NCI-H1092 (cell line): ENCODE measurements around the gene NELL1.
"Not testable (repeated sequence)": the region's sequence is repeated elsewhere in the genome, so short reads cannot be mapped to it uniquely, and the experiment has no call there.

Source experiments
- DNase-seq: peaks from one replicate; lab custom pipeline; 2025; lab: John Stamatoyannopoulos, UW

Gene NELL1

DNA sequence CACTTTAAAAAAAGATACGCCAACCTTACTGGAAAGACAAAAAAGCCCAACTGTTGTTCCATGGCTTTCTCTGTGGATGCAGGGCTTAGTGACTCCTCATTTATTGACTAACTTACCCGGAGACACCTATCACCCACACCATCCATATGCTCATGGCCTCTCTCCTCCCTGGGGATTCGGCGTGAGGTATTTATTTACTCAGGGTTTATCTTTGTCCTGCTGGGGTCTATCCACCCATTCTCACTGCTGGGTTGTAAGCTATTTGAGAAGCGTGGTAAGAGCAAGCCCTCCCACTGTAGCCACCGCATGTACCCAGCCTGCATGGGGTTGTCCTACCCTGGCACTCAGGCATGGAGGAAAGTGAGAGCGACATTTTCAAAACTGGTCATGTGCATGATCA lies 93.6 kb downstream of the NELL1 start:
- DNase-seq: peak; percentile 16

DNA sequence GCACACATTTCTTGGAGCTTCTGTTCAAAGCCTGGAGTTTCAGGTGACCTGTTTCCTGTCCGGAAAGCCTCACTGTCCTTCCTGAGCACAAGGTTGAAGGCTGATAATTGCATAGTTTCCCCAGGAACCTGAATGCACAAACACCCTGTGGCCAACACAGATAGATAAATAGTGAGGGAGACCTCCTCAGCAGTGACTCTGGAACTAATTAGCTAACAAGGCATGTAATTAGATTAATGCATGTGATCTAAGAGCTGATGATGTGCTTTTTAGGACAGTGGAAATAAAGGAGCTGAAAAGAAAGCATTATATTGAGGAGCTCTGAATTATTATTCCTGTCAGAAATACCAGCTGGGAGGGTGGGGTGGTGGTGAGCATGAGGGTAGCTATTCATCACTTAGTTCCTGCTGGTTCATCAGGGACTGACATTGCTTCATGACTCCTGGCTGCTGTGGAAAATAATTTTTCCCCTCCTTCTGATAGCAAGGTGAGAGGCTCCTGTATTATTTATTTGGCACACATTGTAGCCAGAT lies 101.1 kb downstream of the NELL1 start:
- no peak for DNase-seq

GRCh38 chr11:20771026-20771425 lies 101.6 kb downstream of the NELL1 start:
- no peak for DNase-seq

- no peak for DNase-seq
Observed at GRCh38 chr11:20771681-20772080, 102.3 kb downstream of the NELL1 start.

DNA sequence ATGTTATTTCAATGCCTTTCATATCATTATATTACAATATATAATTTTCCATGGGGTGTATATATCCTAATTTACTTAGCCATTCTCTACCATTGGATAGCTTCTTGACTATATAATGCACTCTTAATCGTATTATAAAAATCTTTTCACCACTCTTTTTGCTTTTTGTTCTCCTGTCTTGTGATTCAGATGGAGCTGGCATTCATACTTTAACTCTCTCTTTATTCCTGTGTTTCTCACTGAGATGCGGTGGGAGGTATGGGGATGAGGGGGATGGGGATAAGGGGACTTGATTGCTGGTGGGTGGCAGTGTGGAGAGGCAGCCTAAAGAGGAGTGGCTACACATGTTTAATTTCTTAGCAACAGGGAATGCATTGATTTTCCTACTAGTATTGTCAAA lies 105.9 kb downstream of the NELL1 start:
- DNase-seq: no peak

GRCh38 chr11:20782775-20783174 lies 113.4 kb downstream of the NELL1 start:
- no peak for DNase-seq

GRCh38 chr11:20783220-20783619 lies 113.8 kb downstream of the NELL1 start:
- DNase-seq: no peak

DNA sequence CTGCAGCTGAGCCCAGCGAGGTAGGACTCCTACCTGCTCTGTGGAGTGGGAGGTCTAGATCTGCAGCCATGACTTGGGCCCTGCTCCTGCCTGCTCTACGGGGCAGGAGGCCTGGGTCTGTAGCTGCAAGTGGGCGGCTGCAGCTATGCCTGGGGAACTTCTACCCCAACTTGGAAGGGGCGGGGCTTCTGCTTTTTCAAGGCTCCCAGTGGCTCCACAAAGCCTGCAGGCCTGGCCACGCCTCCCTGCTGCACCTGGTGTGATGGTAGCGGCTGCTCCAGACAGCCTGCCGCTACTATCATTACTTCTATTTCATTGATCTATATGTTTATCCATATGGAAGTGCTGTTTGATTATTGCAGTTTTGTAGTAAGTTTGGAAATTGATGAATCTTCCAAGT lies 121.2 kb downstream of the NELL1 start:
- DNase-seq: no peak

DNA sequence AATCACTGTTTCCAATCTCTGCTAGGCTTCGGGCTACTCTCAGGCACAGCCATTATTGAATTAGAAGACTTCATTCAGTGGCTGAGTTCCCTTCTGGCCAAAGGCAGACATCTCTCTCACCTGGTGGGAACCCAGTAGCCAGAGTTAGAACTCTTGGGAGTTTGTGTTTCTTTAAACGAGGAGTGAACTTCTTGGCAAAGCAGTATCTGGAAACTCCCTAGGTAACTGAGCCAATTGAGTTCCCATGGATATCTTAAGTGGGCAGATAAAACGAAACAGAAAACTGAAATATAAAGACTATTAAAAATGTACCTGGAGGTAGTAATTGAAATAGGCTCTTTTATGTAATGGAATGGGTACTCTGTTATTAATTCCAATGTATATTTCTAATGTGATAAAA lies 125.6 kb downstream of the NELL1 start:
- no peak for DNase-seq

DNA sequence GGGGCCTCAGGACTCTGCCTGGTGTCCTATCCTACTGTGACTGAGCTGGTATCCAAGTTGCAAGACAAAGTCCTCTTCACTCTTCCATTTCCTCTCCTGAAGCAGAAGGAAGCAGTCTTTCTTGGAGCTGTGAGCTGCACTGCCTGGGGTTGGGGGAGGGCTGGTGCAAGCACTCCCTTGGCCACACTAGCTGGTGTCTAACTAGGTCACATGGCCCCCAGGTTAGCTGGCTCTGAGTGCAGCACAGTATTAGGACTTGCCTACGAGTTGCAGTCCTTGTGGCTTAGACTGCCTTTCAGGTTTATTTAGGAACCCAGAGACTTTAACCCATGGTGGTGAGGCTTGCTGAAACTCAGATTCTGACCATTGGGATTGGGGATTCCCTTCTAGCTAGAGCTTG lies 138.9 kb downstream of the NELL1 start:
- DNase-seq: no peak

DNA sequence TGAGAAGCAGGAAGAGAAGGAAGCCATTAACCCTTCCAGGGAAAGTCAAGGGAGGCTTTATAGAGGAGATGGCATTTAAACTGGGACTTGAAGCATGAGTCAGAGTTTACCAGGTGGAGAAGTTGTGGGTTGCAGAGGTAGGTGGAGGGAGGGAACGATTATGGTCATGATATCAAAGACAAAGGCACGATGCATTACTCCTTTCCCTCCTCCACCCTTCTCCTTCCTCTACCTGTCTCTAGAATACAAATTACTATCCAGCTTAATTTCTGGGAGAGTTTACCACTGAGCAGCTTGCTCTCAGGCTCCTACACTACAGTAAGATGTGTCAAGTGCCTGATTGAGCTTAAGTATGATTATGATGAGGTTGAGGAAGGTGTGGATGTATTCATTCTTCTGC lies 151.7 kb downstream of the NELL1 start:
- no peak for DNase-seq

GRCh38 chr11:20821470-20821869 lies 152.1 kb downstream of the NELL1 start:
- no peak for DNase-seq

DNA sequence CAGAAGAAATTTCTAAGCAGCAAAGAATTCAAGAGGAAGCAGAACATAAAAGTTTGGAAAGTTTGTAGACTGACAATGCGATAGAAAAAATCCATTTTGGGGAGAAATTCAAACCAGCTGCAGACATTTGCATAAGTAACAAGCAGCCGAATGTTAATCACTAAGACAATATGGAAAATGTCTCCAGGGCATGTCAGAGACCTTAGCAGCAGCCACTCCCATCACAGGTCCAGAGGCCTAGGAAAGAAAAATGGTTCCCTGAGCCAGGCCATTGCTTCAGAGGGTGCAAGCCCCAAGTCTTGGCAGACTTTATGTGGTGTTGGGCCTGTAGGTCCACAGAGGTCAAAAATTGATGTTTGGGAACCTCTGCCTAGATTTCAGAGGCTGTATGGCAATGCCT lies 155.4 kb downstream of the NELL1 start:
- DNase-seq: no peak

DNA sequence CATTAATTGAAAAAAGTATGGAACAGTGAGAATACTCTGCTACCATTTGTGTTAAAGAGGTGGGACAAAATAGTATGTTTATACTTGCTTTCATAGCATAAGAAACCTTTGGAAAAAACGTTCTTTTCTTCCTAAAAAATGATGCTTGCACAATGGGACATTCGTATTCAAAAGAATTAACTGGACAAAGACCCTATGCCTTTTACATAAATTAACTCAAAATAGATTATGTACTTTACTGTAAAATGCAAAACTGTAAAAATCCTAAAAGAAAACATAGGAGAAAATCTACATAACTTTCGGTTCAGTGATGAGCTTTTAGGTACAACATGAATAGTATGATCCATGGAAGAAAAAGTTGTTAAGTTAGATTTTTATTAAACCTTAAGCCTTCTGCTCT lies 166.2 kb downstream of the NELL1 start:
- DNase-seq: no peak

DNA sequence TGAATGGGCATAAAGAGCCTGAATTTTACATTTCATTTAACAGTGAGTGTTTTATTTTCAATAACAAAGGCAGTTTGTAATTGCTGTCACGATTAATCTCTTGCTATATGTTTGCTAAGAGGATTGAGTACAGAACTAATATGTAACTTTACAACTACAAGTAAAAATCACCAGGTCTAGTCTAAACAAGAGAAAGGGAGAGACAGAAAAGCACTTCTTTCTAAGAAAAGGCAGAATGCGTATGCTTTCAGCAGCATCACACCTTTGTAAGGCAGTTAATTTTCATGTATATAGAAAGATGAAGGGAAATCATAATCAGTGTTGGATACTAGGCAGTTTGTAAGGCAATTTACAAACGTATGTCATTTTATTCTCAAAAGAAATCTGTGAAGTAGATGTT lies 169.8 kb downstream of the NELL1 start:
- no peak for DNase-seq

- DNase-seq: peak; percentile 81
Observed at GRCh38 chr11:20840341-20840740, 171.0 kb downstream of the NELL1 start.

DNA sequence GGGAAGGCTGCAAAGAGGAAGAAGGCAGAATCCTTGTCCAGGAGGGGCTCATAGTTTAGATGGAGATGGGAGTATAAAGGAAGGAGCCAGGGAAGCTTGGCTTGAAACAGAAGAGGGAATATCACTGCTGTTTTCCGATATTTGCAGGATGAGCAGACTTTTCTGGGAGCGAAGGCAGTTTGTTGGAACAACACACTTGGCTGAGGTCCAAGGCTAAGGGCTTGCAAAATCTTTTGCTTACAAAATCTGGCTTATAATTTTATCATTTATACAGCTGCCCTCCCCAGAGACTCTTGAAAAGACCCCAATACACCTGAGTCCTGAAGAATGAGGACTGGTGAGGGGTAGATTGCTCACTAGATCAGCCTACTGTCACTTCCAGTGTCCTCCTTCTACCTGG lies 174.8 kb downstream of the NELL1 start:
- no peak for DNase-seq

DNA sequence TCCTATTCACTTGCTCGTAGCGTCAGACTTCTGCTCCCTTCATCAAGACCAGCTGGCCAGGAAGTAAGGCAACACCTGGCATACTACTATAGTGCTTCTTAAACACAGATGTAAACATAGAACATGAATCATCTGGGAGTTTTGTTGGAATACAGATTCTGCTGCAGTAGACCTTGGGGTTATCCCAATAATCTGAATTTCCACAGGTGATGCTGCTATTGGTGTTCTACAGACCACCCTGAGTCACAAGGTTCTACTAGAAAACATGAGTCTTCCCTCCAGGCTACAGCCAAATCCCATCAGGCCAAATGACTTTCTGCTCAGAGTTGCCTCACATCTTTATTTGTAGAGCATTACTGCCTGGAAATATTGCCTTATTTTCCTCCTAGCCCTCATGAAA lies 175.2 kb downstream of the NELL1 start:
- peak; percentile 43 for DNase-seq

DNA sequence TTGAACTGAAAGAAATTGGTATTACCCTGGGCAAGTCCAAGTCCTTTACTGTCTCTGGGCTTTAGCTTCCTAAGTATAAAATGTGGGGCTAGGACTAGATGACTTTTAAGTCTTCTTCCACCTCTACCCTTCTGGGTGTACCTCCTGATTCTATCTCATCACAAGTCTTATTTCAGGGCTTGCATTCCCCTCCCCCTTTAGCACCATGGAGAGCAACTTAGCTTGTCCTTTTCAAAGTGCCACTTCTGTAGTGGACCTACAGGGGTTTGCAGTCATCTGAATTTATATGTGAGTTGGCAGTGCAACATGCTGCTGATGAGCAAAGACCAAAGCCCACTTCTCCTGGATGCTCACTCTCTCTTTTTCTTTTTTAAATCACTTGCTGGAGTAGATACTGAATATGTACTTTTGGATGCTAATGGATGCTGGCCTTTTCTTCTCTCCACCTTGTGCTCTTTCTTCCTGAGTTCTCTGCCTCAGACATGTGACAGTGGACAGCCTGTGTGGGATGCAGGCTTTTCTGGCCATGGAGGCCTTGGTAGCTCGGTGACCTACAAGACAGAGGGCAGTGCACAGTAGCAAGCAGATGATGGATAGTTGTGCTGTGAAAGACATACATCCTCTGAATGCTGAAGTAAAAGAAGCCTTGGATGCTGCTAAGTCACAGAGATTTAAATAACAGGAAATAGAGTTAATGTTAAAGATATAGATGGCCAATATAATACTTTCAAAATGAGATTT lies 185.0 kb downstream of the NELL1 start:
- no peak for DNase-seq

GRCh38 chr11:20861322-20861721 lies 191.9 kb downstream of the NELL1 start:
- DNase-seq: peak; percentile 62

DNA sequence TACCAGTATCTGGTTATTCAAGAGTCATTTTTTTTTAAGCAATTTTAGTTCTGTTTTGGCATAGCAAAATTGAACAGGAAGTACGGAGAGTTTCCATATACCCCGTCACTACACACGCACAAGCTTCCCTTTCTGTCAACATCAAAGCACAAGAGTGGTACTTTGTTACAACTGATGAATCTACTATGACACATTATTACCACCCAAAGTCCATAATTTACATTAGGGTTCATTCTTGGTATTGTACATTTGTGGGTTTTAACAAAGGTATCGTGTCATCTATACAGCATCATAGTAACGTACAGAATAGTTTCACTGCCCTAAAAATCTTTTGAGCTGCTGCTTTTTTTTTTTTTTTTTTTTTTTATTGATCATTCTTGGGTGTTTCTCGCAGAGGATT lies 192.9 kb downstream of the NELL1 start:
- DNase-seq: not testable (repeated sequence)

- DNase-seq: no peak
Observed at GRCh38 chr11:20864628-20865027, 195.2 kb downstream of the NELL1 start.

GRCh38 chr11:20865161-20865560 lies 195.8 kb downstream of the NELL1 start:
- DNase-seq: no peak

GRCh38 chr11:20869123-20869522 lies 199.7 kb downstream of the NELL1 start:
- DNase-seq: no peak
